HG02943 (cell line): ENCODE measurements around the gene PRDM13.

ENCODE experiments used
- ATAC-seq: cut with Tn5 transposase; IDR thresholded peaks from one replicate; pipeline ENCODE4 v1.9.1; 2021; ENCODE audit warnings: mild to moderate bottlenecking, low read depth, moderate library complexity; ENCODE audit not compliant: unreplicated experiment

The PRDM13 gene

GRCh38 chr6:99602520-99603420 is 3.9 kb upstream of the PRDM13 start:
- ATAC-seq = no peak

GRCh38 chr6:99603421-99604165 is 3.0 kb upstream of the PRDM13 start:
- no peak for ATAC-seq

- no peak for ATAC-seq
These were observed 2.2 kb upstream of the PRDM13 start for GRCh38 chr6:99604166-99605073.

- ATAC-seq = no peak
These were observed 1.4 kb upstream of the PRDM13 start for GRCh38 chr6:99605074-99605734.

- ATAC-seq = no peak
These were observed 550 bp upstream of the PRDM13 start for GRCh38 chr6:99605911-99606655.

- no peak for ATAC-seq
These were observed 893 bp downstream of the PRDM13 start for GRCh38 chr6:99607416-99608036.

GRCh38 chr6:99608059-99608885 is 1.6 kb downstream of the PRDM13 start:
- no peak for ATAC-seq

- no peak for ATAC-seq
These were observed 2.4 kb downstream of the PRDM13 start for GRCh38 chr6:99608886-99609482.

- no peak for ATAC-seq
These were observed 3.4 kb downstream of the PRDM13 start for GRCh38 chr6:99609905-99610489.

GRCh38 chr6:99611148-99611547 is 4.5 kb downstream of the PRDM13 start:
- peak; percentile 46 for ATAC-seq

- peak; percentile 6 for ATAC-seq
These were observed 6.1 kb downstream of the PRDM13 start for GRCh38 chr6:99612551-99613408.

GRCh38 chr6:99613409-99613704 is 6.7 kb downstream of the PRDM13 start:
- ATAC-seq = peak; percentile 53

- peak; percentile 56 for ATAC-seq
These were observed 7.2 kb downstream of the PRDM13 start for GRCh38 chr6:99613705-99614429.

GRCh38 chr6:99614430-99615186 is 8.0 kb downstream of the PRDM13 start:
- peak; percentile 18 for ATAC-seq

GRCh38 chr6:99617131-99617530 is 10.5 kb downstream of the PRDM13 start:
- ATAC-seq = no peak
